Measurements from ENCODE around the gene AHRR.
"Not testable (repeated sequence)": the region's sequence is repeated elsewhere in the genome, so short reads cannot be mapped to it uniquely, and the experiment has no call there.

AHRR gene

DNA sequence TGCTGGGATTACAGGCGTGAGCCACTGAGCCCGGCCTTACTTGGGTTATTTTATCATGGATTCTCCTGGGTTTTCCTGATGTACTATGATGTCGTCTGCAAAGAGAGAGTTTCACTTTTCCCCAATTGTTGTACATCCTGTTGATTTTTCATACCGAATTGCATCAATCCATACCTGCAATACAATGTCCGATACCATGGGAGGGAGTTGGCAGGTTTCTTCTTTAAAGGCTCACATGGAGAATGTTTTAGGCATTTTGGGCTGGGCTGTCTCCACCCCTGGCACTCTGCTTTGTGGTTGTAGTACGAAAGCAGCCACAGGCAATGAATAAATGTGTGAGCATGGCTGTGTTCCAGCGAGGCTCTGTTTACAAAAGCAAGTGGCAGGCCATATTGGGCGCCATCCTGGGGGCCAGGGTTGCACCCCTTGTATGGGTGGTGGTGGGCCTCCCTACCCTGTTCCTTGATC, 86.3 kb downstream of the AHRR start:
- in situ Hi-C loops (cut with HindIII; ENCODE audit: low sequenced_read_pairs) = no loop called here
- TF ChIP-seq, protein P1, sequence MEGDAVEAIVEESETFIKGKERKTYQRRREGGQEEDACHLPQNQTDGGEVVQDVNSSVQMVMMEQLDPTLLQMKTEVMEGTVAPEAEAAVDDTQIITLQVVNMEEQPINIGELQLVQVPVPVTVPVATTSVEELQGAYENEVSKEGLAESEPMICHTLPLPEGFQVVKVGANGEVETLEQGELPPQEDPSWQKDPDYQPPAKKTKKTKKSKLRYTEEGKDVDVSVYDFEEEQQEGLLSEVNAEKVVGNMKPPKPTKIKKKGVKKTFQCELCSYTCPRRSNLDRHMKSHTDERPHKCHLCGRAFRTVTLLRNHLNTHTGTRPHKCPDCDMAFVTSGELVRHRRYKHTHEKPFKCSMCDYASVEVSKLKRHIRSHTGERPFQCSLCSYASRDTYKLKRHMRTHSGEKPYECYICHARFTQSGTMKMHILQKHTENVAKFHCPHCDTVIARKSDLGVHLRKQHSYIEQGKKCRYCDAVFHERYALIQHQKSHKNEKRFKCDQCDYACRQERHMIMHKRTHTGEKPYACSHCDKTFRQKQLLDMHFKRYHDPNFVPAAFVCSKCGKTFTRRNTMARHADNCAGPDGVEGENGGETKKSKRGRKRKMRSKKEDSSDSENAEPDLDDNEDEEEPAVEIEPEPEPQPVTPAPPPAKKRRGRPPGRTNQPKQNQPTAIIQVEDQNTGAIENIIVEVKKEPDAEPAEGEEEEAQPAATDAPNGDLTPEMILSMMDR (IDR thresholded peaks at IDR 0.05; ENCODE audit: low read depth, low read length) = no peak
- DNase-seq (ENCODE audit: low read depth, low spot score) = no peak
- H3K4me3 ChIP-seq (ENCODE audit: low read depth, low read length) = no peak overlapping the region

DNA sequence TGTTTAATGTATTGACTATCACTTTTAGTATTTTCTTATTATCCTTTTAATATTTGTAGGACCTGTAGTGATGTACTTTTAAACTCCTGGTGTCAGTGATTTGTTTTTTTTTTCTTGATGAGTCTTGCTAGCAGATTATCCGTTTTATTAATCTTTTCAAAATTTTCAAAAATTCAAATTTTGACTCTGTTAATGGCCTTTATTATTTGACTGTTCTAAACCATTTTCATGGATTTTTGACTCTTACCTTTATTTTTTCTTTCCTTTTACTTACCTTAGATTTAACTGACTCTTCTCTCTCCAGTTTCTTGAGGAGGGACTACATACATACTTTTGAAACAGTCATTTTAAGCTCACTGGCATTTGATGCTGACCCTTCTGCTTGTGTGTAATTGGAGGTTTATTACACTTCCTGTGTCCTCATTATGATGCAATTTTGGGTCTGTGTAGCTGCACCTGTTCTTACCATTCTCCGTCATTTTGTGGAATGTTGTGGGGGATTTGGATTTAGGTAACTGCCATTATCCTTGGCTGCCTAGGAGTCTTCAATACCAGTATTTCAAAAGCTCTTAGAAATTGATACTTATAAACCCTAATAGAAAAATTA, 89.5 kb downstream of the AHRR start:
- in situ Hi-C loops (cut with HindIII; ENCODE audit: low sequenced_read_pairs) = no loop called here
- no peak overlapping the region for H3K4me3 ChIP-seq (ENCODE audit: low read depth, low read length)
- TF ChIP-seq, protein P1 (IDR thresholded peaks at IDR 0.05; ENCODE audit: low read depth, low read length) = no peak
- DNase-seq (ENCODE audit: low read depth, low spot score) = no peak

DNA sequence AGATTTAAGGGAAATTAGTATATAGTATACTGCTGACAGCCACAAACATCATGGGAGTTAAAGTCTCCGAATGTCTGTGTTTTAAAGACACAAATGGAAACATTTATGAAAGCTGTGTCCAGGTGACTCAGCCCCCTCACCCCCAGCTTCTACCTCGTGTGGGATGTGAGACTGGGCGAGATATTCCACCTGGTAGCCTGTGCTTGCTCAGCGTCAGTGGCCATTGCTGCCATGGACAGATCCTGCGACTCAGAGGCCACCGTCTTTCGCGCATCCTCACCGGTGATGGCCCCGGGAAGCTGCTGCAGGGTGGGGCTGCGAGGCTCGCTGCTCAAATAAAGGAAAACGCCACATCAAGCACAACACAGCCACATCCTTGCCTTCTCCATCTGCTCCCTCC, 90.2 kb downstream of the AHRR start:
- DNase-seq (ENCODE audit: low read depth, low spot score) = no peak
- H3K4me3 ChIP-seq (ENCODE audit: low read depth, low read length) = no peak overlapping the region
- in situ Hi-C loops (cut with HindIII; ENCODE audit: low sequenced_read_pairs) = no loop called here
- TF ChIP-seq, protein P1 (IDR thresholded peaks at IDR 0.05; ENCODE audit: low read depth, low read length) = no peak

DNA sequence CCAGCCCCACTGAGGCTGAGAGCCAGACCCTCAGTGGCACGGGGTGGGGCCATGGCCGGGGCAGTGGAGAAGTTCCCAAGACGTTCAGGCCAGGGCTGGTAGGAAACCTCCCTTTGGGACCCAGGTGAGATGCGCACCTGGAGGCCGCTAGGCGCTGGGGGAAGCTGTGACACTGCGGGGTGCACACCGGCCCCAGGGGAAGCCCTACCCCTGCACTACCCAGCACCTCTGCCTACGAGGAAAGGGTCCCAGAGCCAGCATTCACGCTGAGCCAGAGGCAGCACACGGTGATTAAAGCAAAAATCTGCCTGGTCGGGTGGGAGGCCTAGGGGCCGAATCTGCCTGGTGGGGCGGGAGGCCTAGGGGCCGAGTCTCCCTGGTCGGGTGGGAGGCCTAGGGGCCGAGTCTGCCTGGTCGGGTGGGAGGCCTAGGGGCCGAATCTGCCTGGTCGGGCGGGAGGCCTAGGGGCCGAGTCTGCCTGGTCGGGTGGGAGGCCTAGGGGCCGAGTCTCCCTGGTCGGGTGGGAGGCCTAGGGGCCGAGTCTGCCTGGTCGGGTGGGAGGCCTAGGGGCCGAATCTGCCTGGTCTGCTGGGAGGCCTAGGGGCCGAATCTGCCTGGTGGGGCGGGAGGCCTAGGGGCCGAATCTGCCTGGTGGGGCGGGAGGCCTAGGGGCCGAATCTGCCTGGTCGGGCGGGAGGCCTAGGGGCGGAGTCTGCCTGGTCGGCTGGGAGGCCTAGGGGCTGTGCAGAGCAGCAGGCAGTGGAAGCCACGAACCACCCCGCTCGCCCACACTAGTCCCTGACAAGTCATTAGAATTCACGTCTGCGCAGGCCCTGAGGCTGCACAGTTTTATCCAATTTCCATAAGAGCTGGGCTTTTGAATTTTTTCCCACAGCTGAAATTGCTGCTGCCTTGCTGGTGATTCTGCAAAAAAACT, 93.7 kb downstream of the AHRR start:
- in situ Hi-C loops (cut with HindIII; ENCODE audit: low sequenced_read_pairs); DNase-seq (ENCODE audit: low read depth, low spot score); H3K4me3 ChIP-seq (ENCODE audit: low read depth, low read length): not testable (repeated sequence)

DNA sequence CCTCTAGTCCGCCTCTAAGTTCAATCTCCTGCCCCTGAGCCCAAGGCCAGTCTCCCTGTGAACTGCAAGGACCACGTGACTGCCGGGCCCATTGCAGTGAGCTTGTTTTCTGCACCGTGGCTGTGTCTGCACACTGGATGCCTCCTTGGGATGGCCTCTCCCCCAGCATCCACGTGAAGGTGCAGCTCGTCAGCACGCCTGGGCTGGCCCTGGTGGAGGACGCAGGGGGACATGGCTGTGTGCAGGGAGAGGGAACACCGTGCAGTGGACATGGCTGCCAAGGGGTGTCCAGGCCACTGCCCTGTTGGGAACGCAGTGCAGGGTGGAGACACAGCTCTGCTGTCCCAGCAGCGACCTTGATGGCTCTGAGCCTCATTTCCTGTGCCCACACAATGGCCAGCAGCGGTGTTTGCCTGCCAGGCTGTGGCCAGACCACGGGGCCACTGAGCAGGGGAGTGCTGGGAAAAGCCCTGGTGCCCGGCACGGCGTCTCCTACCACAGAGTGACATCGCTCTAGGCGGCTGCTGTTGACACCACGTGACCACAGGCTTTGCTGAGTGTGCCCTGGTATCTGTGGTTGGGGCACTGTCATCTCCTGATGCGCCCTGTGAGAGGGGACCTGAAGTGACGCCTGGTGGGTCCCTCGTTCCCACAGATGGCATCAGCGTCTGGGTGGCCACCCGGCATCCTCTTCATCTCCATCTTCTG, 94.6 kb downstream of the AHRR start:
- in situ Hi-C loops (cut with HindIII; ENCODE audit: low sequenced_read_pairs) = no loop called here
- no peak overlapping the region for H3K4me3 ChIP-seq (ENCODE audit: low read depth, low read length)
- TF ChIP-seq, protein P1 (IDR thresholded peaks at IDR 0.05; ENCODE audit: low read depth, low read length) = no peak
- no peak for DNase-seq (ENCODE audit: low read depth, low spot score)

DNA sequence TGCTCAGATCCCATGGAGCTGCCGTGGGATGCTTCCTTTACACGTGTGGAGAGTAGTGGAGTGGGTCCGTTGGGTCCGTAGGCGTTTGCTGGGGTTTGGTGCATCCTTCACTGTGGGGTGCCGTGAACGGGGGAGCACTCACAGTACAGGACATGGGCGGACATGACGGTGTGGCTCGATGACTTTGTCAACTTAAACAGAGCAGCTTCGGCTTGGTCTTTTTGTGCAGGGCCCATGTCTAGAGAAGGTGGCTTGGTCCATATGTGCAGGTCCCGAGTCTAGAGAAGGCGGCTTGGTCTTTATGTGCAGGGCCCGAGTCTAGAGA, 95.1 kb downstream of the AHRR start:
- DNase-seq (ENCODE audit: low read depth, low spot score) = no peak
- TF ChIP-seq, protein P1 (IDR thresholded peaks at IDR 0.05; ENCODE audit: low read depth, low read length) = no peak
- in situ Hi-C loops (cut with HindIII; ENCODE audit: low sequenced_read_pairs) = no loop called here
- no peak overlapping the region for H3K4me3 ChIP-seq (ENCODE audit: low read depth, low read length)

Data from astrocyte of the spinal cord (primary cell).